LNCaP clone FGC (cell line): ENCODE measurements around the gene COL18A1.

Experiments used
- DNase-seq: peaks from one replicate; pipeline ENCODE4 v3.0.0-alpha.2; 2011; ENCODE audit warnings: low read depth
- H3K4me3 ChIP-seq: 2 replicates; pipeline ENCODE4 v1.5.1; 2011; ENCODE audit warnings: mild to moderate bottlenecking, low read depth, low read length, control low read depth
- CTCF ChIP-seq: IDR thresholded peaks from 2 replicates; pipeline ENCODE4 v1.5.1; 2012; ENCODE audit warnings: mild to moderate bottlenecking; ENCODE audit not compliant: control insufficient read depth, insufficient read depth; ENCODE audit errors: extremely low read depth

The COL18A1 gene

DNA sequence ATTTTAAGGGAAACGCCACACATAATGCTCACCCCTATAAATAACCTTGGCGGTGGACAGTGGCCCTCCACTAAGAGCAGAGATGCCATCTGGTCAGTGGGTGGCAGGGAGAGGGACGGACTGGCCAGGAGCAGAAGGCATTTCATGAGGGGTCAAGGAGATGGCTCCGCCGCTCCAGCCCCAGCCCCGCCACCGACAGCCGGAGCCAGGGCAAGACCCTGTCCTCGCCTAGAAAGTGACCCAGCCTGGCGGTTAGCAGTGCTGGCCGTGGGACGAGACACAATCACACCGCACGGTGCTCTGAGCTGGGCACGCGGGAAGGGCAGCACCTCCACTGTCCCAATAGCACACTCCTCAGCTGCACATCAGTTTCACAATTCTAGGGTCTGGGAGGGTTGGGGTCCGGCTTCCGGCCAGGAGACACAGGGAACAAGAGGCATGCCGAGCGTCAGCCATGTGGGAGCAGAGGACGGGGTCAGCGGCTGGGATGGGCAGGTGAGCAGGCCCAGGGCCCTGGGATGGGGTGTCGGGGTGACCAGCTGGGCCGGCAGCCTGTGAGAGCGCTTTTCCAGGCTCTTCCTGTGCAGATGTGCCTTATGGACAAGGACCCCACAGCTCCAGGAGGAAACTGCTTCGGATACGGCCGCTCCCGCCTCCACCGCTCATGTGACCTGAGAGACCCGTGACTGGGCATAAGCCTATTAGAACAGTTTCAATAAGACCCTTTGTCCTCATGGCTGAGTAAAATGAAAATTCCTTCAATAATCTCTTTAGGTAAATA is 131.5 kb downstream of the COL18A1 start:
- TF ChIP-seq CTCF = no peak
- DNase-seq = no peak
- no peak overlapping the region for H3K4me3 ChIP-seq

- H3K4me3 ChIP-seq = no peak overlapping the region
- no peak for TF ChIP-seq CTCF
- DNase-seq = no peak
Measured at GRCh38 chr21:45537111-45537745, 132.3 kb downstream of the COL18A1 start.

- no peak for DNase-seq
- no peak overlapping the region for H3K4me3 ChIP-seq
Measured at GRCh38 chr21:45537746-45538291, 132.9 kb downstream of the COL18A1 start.

DNA sequence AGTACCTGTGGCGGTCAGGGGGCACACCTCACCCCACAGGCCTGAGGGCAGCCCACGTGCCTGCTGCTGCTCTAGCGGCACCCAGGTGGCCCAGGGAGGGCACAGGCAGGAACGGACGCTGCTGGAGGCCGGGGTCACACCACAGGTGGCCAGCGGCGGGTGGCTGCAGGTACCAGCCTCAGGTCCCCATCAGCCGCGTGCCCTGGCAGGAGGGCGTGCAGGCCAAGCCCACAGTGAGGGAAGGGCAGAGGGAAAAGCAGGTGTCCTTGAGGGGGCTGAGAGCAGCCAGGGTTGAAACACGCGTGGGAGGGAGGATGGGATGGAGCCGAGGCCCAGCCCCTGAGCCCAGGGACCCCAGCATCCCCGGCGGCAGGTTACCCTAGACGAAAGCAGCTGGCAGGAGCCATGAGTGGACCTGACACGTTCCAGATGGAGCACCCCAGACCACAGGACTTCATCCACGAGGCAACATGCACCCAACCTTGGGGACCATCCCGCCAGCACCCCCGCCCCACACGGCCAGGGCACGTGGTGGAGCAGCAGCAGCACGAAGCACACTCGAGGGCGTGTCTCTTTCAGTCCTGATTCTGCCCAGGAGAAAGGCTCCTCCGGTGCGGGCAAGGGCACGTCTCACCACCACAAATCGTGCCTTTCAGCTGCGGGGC is 133.5 kb downstream of the COL18A1 start:
- no peak overlapping the region for H3K4me3 ChIP-seq
- TF ChIP-seq CTCF = no peak
- DNase-seq = no peak

More at GRCh38 chr21:45537746-45538291, 132.9 kb downstream of the COL18A1 start:
- no peak for TF ChIP-seq CTCF

- TF ChIP-seq CTCF = no peak
- DNase-seq = no peak
- H3K4me3 ChIP-seq = no peak overlapping the region
Measured at GRCh38 chr21:45539046-45539795, 134.3 kb downstream of the COL18A1 start.

DNA sequence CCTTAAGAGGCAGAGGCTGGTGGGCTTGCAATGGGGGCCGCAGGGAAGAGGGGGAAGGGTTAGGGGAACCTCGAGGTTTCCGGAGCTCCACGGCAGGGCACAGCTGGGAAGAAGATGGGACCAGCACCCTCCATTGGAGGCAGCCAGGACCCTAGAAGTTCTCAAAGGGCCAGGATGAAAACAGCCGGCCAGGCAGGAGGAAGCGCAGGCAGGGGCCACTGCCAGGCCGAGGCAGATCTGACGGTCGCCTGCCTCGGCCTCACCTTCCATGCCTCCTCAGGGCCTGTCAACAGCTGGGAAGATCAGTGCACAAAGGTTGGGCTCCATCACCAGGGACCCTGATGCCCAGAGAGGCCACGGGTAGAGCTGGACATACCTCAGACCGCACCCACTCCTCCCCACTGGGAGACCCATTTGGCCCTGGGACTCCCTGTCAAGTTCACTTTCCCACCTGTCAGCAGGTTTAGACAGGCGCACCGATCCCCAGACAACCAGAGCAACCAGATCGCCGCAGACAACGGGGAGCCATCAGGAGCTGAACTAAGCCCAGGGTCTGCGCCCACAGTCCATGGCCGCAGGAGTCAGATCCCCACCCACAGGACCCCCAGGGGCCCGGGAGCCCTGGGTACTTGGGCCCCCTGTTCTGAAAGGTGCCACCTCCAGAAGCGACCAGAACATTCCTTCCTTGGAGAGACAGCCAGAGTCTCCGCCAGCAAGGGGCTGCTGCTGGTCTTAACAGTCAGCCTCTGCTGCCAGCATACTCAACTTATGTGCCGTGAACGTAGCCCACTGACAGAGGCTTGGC is 135.0 kb downstream of the COL18A1 start:
- TF ChIP-seq CTCF = no peak
- DNase-seq = no peak
- H3K4me3 ChIP-seq = no peak overlapping the region
